ENCODE measurements around the gene GNG12.

Gene GNG12

DNA sequence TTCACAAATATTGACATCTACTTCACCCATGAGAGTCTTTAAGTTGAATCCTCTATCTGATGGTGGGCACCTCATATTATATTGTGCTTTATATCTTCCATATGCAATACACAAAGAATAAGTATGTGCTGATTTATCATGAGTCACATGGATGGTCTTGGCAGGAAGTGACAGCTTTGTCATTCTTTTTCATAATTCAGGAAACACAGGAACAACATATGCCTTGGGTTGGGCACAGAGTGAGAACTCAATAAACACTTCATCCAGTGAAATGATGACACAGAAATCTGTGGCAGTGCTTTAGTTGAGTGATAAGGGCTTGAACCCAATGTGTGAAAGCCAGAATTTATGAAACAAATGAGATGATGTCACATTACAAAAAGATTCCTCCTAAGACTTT, 107.0 kb downstream of the GNG12 start:
- no peak for DNase-seq

- no peak for DNase-seq
Measured at GRCh38 chr1:67724928-67725560, 108.2 kb downstream of the GNG12 start.

DNA sequence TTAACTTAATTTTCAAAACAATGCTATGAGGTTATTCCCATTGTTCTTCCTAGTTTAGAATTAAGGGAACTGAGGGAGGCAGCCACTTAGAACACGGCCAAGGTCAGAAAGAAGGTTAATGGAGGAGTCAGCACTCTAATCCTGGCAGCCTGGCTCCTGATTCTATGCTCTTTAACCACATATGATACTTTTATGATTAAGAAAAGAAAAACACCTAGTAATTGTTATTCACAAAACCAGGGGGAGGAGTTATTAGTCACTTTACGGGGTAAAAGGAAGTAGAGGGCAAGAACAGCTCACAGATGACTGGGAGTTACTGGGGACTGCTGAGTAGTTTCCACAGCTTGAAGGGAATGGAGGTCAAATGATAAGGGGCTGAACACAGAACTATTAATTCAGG, 109.6 kb downstream of the GNG12 start:
- no peak for DNase-seq

- no peak for DNase-seq
Measured at GRCh38 chr1:67723126-67723525, 110.1 kb downstream of the GNG12 start.

DNA sequence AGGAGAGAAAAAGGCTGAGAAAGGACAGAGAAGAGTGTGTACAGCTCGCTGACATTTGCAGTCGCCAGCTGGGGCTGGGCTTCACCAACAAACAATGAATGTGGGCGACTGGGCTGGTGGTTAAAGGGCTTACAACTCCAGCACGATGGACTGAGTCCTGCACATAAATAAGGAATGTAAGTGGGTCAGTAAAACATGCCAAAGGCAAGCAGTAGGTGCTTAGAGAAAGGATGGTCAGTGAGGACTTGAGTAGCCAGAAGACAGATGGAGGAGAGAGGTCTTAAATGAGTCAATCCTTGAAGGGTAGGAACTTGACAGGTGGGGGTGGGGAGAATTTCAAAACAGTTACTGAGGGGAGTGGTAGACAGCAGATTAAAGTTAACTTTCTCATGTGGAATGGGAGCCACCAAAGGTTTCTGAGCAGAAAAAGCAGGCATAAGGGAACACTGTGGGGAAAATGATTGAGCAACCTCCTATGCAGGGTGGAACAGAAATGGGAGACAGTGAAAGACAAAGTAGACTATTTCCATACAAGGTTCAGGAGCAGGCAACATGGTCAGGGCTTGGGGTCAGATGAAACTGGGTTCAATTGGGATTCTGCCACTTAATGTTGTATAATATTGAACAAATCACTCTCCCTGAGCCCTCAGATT, 110.8 kb downstream of the GNG12 start:
- no peak for DNase-seq

DNA sequence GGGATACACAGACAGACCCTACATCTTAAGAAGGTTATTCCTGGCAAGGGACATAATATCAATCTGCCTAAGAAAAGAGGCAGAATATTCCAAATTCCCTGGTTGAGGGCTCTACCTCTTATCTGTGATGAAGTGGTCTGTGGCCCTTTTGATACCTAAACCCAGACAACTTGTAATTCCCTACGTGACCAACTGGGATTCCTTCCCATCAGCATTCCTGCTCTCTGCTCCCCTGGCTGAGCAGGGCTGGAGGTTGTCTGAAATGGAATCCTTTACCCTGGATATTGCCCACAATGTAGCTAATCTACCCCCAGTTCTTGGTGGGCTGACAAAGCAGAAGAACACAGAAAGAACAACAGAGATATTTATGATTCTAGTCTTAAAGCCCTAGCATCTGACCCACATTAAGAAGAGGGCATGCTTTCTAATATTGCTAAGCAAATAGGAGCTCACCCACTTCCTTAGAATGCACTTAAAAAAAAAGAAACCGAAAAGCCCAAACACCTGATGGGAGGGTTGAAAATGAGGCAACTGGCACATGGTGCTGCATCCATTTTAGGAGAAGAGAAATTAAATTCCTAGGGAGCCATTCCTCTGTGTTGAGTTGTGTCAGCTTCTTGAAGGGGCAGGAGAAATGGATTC, 111.5 kb downstream of the GNG12 start:
- DNase-seq = no peak

- DNase-seq = no peak
Measured at GRCh38 chr1:67721112-67721511, 112.2 kb downstream of the GNG12 start.

- peak; percentile 19 for DNase-seq
Measured at GRCh38 chr1:67719329-67720196, 113.7 kb downstream of the GNG12 start.

DNA sequence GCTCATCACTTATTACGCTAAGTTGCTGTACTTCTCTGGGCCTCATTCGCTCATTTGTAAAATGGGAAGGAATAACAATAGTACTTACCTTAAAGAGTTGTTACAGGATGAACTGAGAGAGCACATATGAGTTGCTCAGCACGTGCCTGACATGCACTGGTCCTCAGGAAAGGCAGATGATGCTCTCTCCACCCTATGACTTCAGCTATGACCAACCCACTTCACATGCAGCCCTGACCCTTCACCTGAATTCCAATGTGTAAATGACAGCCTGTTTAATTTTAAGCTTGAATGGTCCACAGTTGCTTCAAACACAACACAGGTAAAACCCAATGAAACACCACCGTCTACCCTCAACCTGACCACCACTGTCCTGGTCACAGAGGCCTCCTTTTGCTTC, 115.4 kb downstream of the GNG12 start:
- no peak for DNase-seq

DNA sequence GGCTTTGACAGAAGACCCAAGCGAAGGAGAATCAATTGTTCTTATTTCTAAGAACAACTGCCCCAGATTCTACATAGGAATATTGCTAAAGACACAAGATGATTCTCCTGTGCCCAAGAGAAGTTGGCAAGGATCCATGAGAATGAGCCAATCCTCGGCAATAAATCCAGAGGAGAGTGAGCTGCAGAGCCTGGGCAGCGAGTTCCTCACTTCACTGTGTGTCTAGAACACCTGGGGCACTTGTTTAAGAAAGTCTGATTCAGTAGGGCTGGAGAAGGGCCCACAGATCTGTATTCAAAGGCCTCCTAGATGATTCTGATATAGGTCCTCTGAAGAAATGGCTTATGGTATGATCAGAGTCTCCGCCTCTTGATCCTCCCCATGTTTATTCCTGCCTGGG, 116.5 kb downstream of the GNG12 start:
- no peak for DNase-seq

DNA sequence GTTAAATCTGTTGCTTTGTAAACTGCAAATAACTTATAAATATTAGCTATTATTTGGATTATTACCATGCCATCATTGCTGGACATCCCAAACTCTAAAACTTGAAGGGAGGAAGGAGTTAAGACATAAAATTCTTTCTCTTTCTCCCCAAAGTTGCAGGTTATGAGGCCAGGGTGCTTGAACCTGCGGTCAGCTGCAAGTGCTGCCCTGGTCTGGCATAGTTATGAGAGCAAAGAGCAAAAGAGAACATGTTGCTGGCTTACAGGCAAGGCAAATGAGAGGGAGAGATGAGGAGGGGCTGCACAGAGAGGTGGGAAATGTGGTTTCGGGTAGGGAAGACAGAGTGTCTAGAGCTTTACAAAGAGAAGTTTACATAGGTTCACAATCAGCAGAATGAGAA, 117.4 kb downstream of the GNG12 start:
- no peak for DNase-seq

DNA sequence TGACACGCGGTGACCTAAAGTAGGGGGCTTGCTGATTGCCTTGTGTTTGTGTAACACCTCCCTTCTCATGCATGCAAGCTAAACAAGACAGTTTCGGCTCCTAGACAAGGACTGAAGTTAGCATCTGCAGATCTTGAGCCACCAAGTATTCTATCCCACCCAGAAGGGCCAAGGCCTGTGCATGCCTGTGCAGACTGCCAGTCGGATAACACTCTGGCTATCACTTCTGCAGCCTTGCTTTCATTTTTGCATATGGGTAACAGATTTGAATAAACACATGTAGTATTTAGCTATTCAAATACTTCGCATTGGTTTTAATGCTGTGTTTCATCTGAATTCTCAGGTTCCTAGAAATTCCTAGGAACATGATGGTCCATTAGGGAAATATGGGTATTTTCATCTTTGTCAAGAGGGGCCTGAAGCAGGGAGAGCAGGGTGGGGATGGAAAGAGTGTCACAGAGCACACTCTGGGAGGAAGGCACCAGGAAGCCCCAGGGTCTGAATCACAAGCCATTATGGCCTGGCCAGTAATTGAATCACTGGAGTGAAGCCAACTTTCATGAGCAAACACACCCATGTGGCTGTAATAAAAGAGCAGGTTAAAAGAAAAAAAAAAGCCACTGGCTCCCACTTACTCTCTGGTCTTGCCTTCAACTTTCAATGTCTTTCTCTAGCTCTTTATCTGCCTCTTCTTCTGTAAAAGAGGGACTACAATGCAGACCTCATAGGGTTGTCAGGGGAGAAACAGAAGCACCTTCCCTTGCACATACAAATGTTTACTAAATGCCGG, 120.0 kb downstream of the GNG12 start:
- peak; percentile 67 for DNase-seq

DNA sequence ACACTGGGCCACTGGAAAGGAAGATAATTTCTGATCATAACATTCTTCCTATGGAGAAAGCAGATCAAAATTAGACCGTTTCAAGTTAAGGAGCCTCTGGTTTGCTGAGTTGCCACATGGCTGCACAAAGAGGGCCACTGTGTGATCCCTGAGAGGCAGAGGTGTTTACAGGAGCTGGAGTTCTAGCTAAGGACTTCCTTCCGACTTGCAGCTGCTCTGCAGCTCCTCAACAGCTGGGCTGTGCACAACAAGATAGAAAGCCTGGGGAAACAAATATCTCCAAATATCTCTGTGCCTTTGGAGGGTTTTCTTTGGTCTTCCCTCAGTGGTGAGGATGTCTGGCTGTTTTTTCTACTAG, 121.4 kb downstream of the GNG12 start:
- DNase-seq = peak; percentile 30

- DNase-seq = no peak
Measured at GRCh38 chr1:67711158-67711854, 122.0 kb downstream of the GNG12 start.

- DNase-seq = no peak
Measured at GRCh38 chr1:67710417-67710816, 122.8 kb downstream of the GNG12 start.

DNA sequence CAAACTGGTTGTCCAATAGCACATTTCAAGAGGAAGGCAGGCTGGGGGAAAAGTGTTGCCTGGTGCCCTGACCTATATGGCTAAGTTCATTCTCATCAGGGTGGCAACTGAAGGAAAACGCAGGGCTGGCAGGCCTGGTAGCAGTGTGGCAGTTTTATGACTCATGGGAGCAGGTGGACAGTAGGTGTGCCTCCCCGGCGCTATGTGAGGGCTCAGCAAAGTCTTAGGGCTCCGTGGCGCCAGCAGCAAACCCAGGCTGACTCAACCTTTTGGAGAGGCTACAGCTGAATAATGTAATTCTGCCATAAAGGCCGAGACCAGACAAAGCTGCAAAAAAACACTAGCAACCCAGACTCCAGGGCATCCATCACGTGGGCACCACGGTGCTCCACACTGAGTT, 124.7 kb downstream of the GNG12 start:
- DNase-seq = no peak

DNA sequence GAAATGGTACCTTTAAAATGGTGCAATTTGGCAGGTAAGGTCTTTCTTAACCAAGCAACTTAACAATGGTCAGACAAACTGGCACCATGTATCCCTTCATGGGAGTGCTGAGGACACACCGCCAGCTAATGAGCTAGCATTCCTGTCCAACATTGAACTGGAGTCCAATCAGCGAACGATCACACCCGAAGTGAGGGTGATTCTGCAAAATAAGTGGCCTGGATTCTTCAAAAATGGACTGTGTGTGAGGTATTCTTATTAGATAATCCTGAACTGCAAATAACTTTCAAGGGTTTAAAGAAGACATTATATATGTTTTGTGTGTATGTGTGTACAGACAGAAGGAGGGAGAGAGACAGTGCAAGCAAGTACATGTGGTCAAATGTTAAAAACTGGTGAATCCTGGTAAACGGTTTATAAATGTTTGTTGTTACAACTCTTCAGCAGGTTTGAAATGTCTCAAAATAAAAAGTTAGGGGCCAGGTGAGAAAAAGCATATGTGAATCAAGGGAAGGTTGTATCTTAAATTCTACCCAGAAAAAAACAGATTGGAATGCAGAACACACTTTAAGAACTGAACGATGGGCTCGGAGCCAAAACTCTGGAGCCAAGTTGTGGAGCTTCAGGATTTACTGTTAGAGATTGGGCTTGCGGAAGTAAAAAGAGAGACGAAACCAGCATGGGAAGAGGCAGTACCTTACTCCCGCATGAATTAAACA, 127.4 kb downstream of the GNG12 start:
- DNase-seq = no peak

GRCh38 chr1:67704351-67704750, 128.9 kb downstream of the GNG12 start:
- peak; percentile 98 for DNase-seq

DNA sequence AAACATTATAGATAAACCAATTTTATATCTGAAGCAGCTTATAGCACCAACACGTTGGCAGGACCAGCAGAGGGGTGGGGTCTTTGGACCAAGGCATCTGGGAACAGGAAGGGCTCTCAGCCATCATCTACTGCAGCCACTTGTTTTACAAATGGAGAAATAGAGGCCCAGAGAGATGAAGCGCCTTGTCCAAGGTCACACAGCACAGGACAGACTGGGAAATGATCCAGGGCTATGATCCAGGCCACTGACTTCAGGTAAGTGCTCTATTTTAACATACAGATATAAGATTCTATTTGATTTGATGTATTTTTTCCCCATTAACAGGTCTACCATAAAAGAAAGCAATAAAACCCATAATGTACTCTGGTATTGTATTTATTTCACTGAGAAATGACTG, 131.4 kb downstream of the GNG12 start:
- DNase-seq = no peak

DNA sequence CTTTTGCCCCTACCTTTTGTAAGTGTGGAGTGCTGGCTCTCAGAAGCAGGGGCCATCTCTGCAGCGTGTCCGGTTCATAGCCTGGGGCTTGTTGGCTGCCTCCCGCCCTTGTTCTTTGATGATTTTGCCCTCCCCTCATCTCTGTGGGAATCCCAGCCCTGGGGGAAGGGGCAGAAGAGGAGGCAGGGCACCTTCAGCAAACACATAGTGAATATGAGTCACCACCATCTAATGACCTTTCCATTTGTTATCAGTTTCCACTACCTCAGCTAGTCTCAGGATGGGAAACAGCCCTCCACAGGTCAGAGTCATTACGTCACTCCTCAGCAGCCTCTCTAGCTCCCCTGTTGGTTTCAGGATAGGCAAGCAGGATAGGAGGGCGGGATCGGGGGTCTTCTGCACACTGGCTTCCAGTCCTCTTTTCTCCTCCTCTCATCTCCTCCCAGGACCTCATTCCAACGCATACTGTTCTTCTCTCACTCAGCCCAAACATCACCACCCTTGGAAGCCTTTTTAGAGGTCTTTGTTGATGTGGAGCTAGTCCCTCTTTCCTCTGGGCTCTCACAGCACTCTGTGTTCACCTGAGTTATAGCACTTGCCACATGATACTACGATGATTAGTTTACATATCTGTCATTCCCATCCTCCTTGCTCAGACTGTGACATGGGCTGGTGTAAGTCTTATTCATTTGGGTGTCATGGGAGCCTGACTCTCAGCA, 132.4 kb downstream of the GNG12 start:
- DNase-seq = no peak

- DNase-seq = no peak
Measured at GRCh38 chr1:67700220-67700619, 133.0 kb downstream of the GNG12 start.
